ENCODE data around the gene TMEM132E. TPM values are rescaled to one million over a fixed set of nuclear protein-coding genes. Genes with fewer than 3 reads are reported as not detected.

The TMEM132E gene
- total and polyA plus RNA-seq, 11 donors = 0.04 to 0.20 (median 0.09) TPM; not detected in 8

GRCh38 chr17:34634551-34635160 lies 55.3 kb downstream of the TMEM132E start:
- peaks cover 0 to 12% (median 5%) of the 10 kb centered on the region in 12 donors for H3K4me1 ChIP-seq
- no peak overlapping the region for H3K4me3 ChIP-seq
- H3K9me3 ChIP-seq = no peaks in the 10 kb centered on the region
- WGBS, 4 donors = 81 to 88% (median 86%) methylated on average over 13 to 15 of the region's 15 CpGs
- H3K36me3 ChIP-seq = no peaks in the 10 kb centered on the region
- H3K27ac ChIP-seq = no peak overlapping the region
- intact Hi-C loops (cut with DNase I) = loop anchor here in 8 of 10 donors (5.0 to 10.0 kb wide), 10 partner anchors 47 to 260 kb away; no protein-coding TSS in a partner anchor
- no peak for ATAC-seq
- TF ChIP-seq POLR2A (IDR thresholded peaks at IDR 0.05) (no peak), CTCF (IDR thresholded peaks at IDR 0.05) (no peak)
- peaks cover under 1 to 82% (median 26%) of the 10 kb centered on the region in 9 donors for H3K27me3 ChIP-seq
- DNase-seq = no peak

- DNase-seq (no peak), ATAC-seq (no peak)
- WGBS, 4 donors = 86 to 94% (median 88%) methylated on average over 7 to 8 of the region's 8 CpGs
- H3K9me3 ChIP-seq = no peaks in the 10 kb centered on the region
- intact Hi-C loops (cut with DNase I) = loop anchor here in 8 of 10 donors (2.0 to 10.0 kb wide), 11 partner anchors 49 to 259 kb away; no protein-coding TSS in a partner anchor
- H3K27me3 ChIP-seq = peaks cover 0 to 76% (median 19%) of the 10 kb centered on the region in 9 donors
- TF ChIP-seq CTCF (IDR thresholded peaks at IDR 0.05) (no peak), POLR2A (IDR thresholded peaks at IDR 0.05) (no peak)
- peaks cover 0 to 12% (median 5%) of the 10 kb centered on the region in 12 donors for H3K4me1 ChIP-seq
- H3K4me3 ChIP-seq = no peak overlapping the region
- no peaks in the 10 kb centered on the region for H3K36me3 ChIP-seq
- no peak overlapping the region for H3K27ac ChIP-seq
These were observed 56.5 kb downstream of the TMEM132E start for GRCh38 chr17:34635876-34636275.

- Histone ChIP-seq H3K4me3 (no peak overlapping the region), H3K27ac (no peak overlapping the region), H3K36me3 (no peaks in the 10 kb centered on the region), H3K27me3 (peaks cover 0 to 76% (median 19%) of the 10 kb centered on the region in 9 donors), H3K4me1 (peaks cover 0 to 12% (median 5%) of the 10 kb centered on the region in 12 donors), H3K9me3 (no peaks in the 10 kb centered on the region)
- intact Hi-C loops (cut with DNase I) = loop anchor here in 8 of 10 donors (2.0 to 10.0 kb wide), 11 partner anchors 50 to 258 kb away; no protein-coding TSS in a partner anchor
- no peak for ATAC-seq
- no peak for DNase-seq
- WGBS, 4 donors = 50 to 63% (median 58%) methylated on average over 18 to 20 of the region's 20 CpGs
- no peak for TF ChIP-seq CTCF (IDR thresholded peaks at IDR 0.05)
- TF ChIP-seq POLR2A (IDR thresholded peaks at IDR 0.05) = no peak
These were observed 57.7 kb downstream of the TMEM132E start for GRCh38 chr17:34637041-34637547.
